GM13976 (cell line): ENCODE measurements around the gene TRMT10B.

Source experiments
- DNase-seq: peaks from one replicate; pipeline ENCODE4 v3.0.0; 2012; ENCODE audit warnings: low spot score
- in situ Hi-C: fragments of 300-500 bp; cut with MboI; formaldehyde crosslinking; loops from one replicate; pipeline ENCODE4 v1.12.0; 2022; ENCODE audit warnings: low sequenced_read_pairs, mixed read lengths, inconsistent platforms; ENCODE audit not compliant: unreplicated experiment
- TF ChIP-seq, protein P1 (sequence below): IDR thresholded peaks from 2 replicates; pipeline ENCODE4 v1.5.1; 2012; ENCODE audit warnings: borderline replicate concordance, mild to moderate bottlenecking; ENCODE audit not compliant: insufficient read depth; ENCODE audit errors: extremely low read depth, missing control alignments, control extremely low read depth

TRMT10B gene

DNA sequence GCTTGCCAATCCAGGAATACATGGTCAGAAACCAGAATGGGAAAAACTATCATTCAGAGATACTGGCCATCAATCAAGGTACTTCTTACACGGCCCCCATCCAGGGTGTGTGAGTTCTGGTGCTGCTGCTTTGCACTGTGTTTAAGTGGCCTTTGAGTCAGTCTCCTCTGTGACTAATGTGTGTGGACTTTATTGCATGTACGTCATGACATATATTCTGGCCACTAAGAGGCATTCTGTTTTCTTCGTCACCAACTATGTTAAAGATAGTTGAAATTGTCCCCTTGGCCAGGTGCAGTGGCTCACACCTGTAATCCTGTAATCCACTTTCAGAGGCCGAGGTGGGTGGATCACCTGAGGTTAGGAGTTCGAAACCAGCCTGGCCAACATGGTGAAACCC lies 22.7 kb downstream of the TRMT10B start:
- in situ Hi-C loops, result no loop called here
- TF ChIP-seq, protein P1, sequence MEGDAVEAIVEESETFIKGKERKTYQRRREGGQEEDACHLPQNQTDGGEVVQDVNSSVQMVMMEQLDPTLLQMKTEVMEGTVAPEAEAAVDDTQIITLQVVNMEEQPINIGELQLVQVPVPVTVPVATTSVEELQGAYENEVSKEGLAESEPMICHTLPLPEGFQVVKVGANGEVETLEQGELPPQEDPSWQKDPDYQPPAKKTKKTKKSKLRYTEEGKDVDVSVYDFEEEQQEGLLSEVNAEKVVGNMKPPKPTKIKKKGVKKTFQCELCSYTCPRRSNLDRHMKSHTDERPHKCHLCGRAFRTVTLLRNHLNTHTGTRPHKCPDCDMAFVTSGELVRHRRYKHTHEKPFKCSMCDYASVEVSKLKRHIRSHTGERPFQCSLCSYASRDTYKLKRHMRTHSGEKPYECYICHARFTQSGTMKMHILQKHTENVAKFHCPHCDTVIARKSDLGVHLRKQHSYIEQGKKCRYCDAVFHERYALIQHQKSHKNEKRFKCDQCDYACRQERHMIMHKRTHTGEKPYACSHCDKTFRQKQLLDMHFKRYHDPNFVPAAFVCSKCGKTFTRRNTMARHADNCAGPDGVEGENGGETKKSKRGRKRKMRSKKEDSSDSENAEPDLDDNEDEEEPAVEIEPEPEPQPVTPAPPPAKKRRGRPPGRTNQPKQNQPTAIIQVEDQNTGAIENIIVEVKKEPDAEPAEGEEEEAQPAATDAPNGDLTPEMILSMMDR, result no peak
- no peak for DNase-seq

DNA sequence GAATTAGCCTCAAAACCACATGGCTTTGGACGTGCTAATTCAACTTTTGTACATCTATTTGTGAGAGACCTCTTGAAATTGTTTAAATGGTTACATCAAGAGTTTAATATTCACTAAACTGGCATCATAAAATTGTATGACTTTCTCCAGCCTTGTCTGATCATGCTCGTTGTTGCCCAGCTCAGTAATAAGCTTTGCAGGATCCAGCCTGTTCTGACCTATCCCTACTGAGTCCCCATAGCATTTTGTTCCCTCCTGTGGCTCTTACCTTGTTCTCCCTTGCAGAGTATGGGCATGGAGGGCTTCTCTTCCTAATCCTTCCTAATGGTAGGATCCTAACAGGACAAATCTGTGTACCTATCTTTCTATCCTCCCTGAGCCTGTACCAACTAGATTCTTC lies 24.9 kb downstream of the TRMT10B start:
- no peak for DNase-seq
- in situ Hi-C loops, result no loop called here
- TF ChIP-seq, protein P1, result no peak

DNA sequence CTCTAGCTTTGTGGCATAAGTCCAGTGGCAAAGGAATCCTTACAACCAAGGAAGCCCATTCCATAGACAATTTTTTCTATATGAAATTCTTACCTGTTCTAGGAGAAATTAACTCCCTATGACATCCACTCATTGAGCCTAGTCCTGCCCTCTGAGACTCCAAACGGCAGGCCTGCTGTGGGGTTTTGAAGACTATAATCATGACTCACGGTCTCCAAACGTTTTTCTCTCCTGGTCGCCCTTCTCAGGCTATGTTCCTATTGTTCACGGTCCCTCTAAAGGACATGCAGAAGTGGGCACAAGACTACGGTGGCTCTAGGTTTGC lies 30.6 kb downstream of the TRMT10B start:
- in situ Hi-C loops, result no loop called here
- TF ChIP-seq, protein P1, result no peak
- DNase-seq, result no peak

DNA sequence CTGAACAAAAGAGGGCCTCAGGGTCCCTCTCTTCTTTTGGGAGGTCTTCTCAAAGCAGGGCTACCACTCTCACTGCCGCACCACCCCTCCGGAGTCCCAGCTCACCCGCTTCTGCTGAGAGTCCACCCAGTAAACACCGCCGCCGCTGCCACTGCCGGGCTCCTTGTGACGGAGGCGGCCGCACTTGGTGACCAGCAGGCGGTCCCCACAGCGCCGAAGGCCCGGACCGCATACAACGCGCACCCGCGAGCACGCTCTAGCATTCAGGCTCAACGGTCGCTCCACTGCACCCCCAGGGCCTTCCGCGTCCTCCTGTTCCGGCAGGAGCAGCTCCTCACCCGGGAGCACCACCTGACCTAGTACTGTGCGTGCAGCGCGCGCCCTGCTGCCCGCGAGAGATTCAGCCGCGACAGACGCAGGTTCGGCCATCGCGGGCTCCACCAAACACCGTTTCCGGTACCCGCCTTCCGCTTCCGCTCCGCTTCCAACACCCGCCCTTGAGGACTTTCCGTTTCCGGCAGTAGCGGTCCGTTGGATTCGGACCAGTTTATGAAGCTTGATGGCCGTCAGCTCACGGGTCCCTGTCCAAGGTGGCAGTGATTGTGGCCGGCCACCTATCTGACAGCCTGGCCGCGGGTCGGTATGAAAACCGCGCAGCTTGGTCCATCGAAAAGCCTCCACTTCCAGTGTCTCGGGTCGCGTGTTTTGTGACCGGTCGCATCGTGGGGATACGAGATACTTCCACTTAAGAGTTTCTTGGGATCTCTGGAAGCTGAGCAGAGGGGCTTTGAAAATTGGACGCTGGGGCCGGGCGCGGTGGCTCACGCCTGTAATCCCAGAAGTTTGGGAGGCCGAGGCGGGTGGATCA lies 31.2 kb downstream of the TRMT10B start, which contains the start of gene EXOSC3:
Gene EXOSC3 (minus strand): TSS at position 449 of the 868 bp plus-strand sequence. CDS start 20 bp downstream, at position 429.
- peak; percentile 91 for DNase-seq
- TF ChIP-seq, protein P1, result no peak
- in situ Hi-C loops, result no loop called here

DNA sequence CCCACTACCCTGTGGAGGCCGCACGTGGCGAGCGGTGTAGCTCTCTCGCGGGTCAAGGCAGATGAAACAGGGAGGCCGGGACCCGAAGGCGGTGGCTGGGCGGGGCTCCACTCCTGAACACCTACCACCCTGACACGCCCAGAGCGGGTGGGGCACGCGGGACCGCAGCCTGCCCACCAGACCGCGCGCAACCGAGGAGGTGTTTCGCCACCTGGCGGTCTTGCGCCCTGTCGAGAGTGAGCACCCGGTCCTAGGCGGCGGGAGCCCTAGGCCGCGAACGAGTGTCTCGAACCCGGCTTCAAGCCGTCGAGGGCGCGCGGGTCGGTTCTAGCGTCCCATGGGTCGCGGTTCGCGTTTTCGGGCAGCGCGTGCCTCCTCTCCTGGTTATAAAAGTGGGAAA lies 33.5 kb downstream of the TRMT10B start:
- TF ChIP-seq, protein P1, result no peak
- in situ Hi-C loops, result no loop called here
- peak; percentile 26 for DNase-seq

DNA sequence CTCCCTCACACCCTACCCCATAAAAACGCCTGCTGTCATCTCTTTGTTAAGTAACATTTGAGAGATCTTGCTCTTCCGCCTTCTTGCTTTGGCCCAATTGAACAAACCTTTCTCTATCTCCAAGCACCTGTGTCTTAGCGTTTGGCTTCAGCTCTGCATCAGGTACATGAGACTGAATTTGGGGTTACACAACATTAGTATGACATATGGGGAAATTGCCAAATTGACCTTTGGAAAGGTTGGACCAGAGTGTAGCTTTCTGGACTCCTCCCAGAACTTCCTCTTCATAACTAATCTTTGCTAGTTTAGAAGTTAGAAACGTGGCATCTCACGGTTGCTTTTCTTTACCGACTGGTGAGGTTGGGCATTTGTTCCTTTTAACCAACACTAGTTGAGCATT lies 34.7 kb downstream of the TRMT10B start:
- no peak for DNase-seq
- TF ChIP-seq, protein P1, result no peak
- in situ Hi-C loops, result no loop called here
